Loucy (cell line): ENCODE data around the gene ELF5.

ENCODE experiments used
- EZH2phosphoT487 ChIP-seq: fragments of 200-600 bp; IDR thresholded peaks from 2 replicates; pipeline ENCODE4 v1.6.1; 2018; ENCODE audit warnings: antibody characterized with exemption, mild to moderate bottlenecking, moderate library complexity, borderline replicate concordance
- TF ChIP-seq, protein P1 (sequence below): fragments of 200-600 bp; sonication (generic); conservative IDR thresholded peaks from 2 replicates; pipeline ENCODE4 v1.5.1; 2014; ENCODE audit warnings: mild to moderate bottlenecking, antibody characterized with exemption, low read length

- TF ChIP-seq, protein P1, sequence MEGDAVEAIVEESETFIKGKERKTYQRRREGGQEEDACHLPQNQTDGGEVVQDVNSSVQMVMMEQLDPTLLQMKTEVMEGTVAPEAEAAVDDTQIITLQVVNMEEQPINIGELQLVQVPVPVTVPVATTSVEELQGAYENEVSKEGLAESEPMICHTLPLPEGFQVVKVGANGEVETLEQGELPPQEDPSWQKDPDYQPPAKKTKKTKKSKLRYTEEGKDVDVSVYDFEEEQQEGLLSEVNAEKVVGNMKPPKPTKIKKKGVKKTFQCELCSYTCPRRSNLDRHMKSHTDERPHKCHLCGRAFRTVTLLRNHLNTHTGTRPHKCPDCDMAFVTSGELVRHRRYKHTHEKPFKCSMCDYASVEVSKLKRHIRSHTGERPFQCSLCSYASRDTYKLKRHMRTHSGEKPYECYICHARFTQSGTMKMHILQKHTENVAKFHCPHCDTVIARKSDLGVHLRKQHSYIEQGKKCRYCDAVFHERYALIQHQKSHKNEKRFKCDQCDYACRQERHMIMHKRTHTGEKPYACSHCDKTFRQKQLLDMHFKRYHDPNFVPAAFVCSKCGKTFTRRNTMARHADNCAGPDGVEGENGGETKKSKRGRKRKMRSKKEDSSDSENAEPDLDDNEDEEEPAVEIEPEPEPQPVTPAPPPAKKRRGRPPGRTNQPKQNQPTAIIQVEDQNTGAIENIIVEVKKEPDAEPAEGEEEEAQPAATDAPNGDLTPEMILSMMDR = no peak
- TF ChIP-seq EZH2phosphoT487 = no peak
Measured at GRCh38 chr11:34460278-34460677, 53.3 kb downstream of the ELF5 start.
